NT2/D1 (cell line): ENCODE data around the gene NDUFS5.

Experiments
- SUZ12 ChIP-seq: IDR thresholded peaks from 2 replicates; pipeline ENCODE4 v1.6.1; 2011; ENCODE audit not compliant: insufficient read length, insufficient read depth; ENCODE audit errors: extremely low read depth
- YY1 ChIP-seq: IDR thresholded peaks from 2 replicates; pipeline ENCODE4 v1.6.1; 2011; ENCODE audit not compliant: insufficient read length, insufficient read depth
- ZNF274 ChIP-seq: IDR thresholded peaks from 2 replicates; pipeline ENCODE4 v1.6.1; 2011; ENCODE audit warnings: mild to moderate bottlenecking, low read depth, low read length

DNA sequence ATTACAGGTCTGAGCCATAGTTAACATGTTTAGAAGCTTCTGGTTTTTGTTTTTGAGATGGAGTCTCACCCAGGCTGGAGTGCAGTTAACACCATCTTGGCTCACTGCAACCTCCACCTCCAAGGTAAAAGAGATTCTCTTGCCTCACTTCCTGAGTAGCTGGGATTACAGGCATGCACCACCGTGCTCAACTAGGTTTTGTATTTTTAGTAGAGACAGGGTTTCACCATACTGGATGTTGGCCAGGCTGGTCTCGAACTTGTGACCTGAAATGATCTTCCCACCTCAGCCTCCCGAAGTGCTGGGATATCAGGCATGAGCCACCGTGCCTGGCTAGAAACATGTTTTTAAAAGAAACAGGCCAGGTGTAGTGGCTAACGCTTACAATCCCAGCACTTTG lies 10.5 kb downstream of the NDUFS5 start:
- no peak for TF ChIP-seq YY1
- TF ChIP-seq ZNF274 = no peak
- TF ChIP-seq SUZ12 = no peak
